Urothelium cell line (cell line): Measurements from ENCODE around the gene GLG1.
"Not testable (repeated sequence)": the region's sequence is repeated elsewhere in the genome, so short reads cannot be mapped to it uniquely, and the experiment has no call there.

Experiments
- DNase-seq: peaks from one replicate; pipeline ENCODE4 v3.0.0; 2011; ENCODE audit warnings: low spot score, mixed read lengths
- FAIRE-seq: peaks from 2 replicates; lab custom pipeline; 2011; peaks lifted over from hg19 to GRCh38; lab: Jason Lieb, UNC

The GLG1 gene

GRCh38 chr16:74577882-74578366, 29.0 kb downstream of the GLG1 start:
- DNase-seq (peak; percentile 12), FAIRE-seq (no peak)

GRCh38 chr16:74575807-74576643, 30.9 kb downstream of the GLG1 start:
- FAIRE-seq, result no peak
- no peak for DNase-seq

- DNase-seq (no peak), FAIRE-seq (no peak)
Observed at GRCh38 chr16:74575175-74575806, 31.6 kb downstream of the GLG1 start.

GRCh38 chr16:74574146-74574545, 32.8 kb downstream of the GLG1 start:
- DNase-seq (no peak), FAIRE-seq (no peak)

- FAIRE-seq (no peak), DNase-seq (no peak)
Observed at GRCh38 chr16:74573622-74574021, 33.3 kb downstream of the GLG1 start.

- FAIRE-seq, result no peak
- no peak for DNase-seq
Observed at GRCh38 chr16:74570412-74571301, 36.3 kb downstream of the GLG1 start.

GRCh38 chr16:74568961-74569631, 37.8 kb downstream of the GLG1 start:
- FAIRE-seq (no peak), DNase-seq (no peak)

GRCh38 chr16:74567901-74568300, 39.0 kb downstream of the GLG1 start:
- DNase-seq (no peak), FAIRE-seq (no peak)

- DNase-seq (no peak), FAIRE-seq (no peak)
Observed at GRCh38 chr16:74565378-74565777, 41.5 kb downstream of the GLG1 start.

GRCh38 chr16:74564451-74564984, 42.4 kb downstream of the GLG1 start:
- DNase-seq (no peak), FAIRE-seq (no peak)

GRCh38 chr16:74563828-74564263, 43.1 kb downstream of the GLG1 start:
- DNase-seq, result no peak

GRCh38 chr16:74562117-74562516, 44.8 kb downstream of the GLG1 start:
- DNase-seq, result no peak
- FAIRE-seq, result no peak

More at GRCh38 chr16:74563828-74564263, 43.1 kb downstream of the GLG1 start:
- no peak for FAIRE-seq

- no peak for FAIRE-seq
- DNase-seq, result no peak
Observed at GRCh38 chr16:74561626-74562025, 45.3 kb downstream of the GLG1 start.

- no peak for DNase-seq
- FAIRE-seq, result no peak
Observed at GRCh38 chr16:74560912-74561311, 46.0 kb downstream of the GLG1 start.

GRCh38 chr16:74558873-74559272, 48.0 kb downstream of the GLG1 start:
- FAIRE-seq, result no peak
- no peak for DNase-seq

GRCh38 chr16:74557275-74557674, 49.6 kb downstream of the GLG1 start:
- DNase-seq, result no peak

GRCh38 chr16:74556375-74556922, 50.5 kb downstream of the GLG1 start:
- DNase-seq (peak; percentile 48), FAIRE-seq (no peak)

More at GRCh38 chr16:74557275-74557674, 49.6 kb downstream of the GLG1 start:
- FAIRE-seq, result no peak

GRCh38 chr16:74552357-74552756, 54.6 kb downstream of the GLG1 start:
- FAIRE-seq, DNase-seq: not testable (repeated sequence)

GRCh38 chr16:74550227-74551019, 56.5 kb downstream of the GLG1 start:
- FAIRE-seq, DNase-seq: not testable (repeated sequence)
